WTC11 (cell line): ENCODE results near the gene SYMPK.
A peak's percentile ranks its signal among the peaks of the same experiment; 100 is the strongest.

Experiments used
- ATF2 ChIP-seq: sonication (generic); formaldehyde crosslinking; IDR thresholded peaks from 2 replicates; pipeline ENCODE4 v1.8.1; 2022; ENCODE audit warnings: low read depth, missing genetic modification reagents, borderline replicate concordance
- CBFB ChIP-seq: sonication (generic); formaldehyde crosslinking; IDR thresholded peaks from 2 replicates; pipeline ENCODE4 v1.8.1; 2022; ENCODE audit warnings: mild to moderate bottlenecking, low read depth, missing genetic modification reagents
- CTCF ChIP-seq: fragments of 200-600 bp; IDR thresholded peaks from 2 replicates; pipeline ENCODE4 v1.8.0; 2022; ENCODE audit warnings: antibody characterized with exemption
- MAX ChIP-seq: sonication (generic); formaldehyde crosslinking; IDR thresholded peaks from 2 replicates; pipeline ENCODE4 v1.8.0; 2022; ENCODE audit warnings: mild to moderate bottlenecking, missing genetic modification reagents
- NR2C2 ChIP-seq: sonication (generic); formaldehyde crosslinking; IDR thresholded peaks from 2 replicates; pipeline ENCODE4 v1.8.0; 2022; ENCODE audit warnings: mild to moderate bottlenecking, missing genetic modification reagents
- SP1 ChIP-seq: sonication (generic); formaldehyde crosslinking; conservative IDR thresholded peaks from 2 replicates; pipeline ENCODE4 v1.8.1; 2022; ENCODE audit warnings: missing genetic modification reagents
- TP53 ChIP-seq: sonication (generic); formaldehyde crosslinking; IDR thresholded peaks from 2 replicates; pipeline ENCODE4 v1.8.1; 2023; ENCODE audit warnings: mild to moderate bottlenecking, missing genetic modification reagents
- ZNF121 ChIP-seq: sonication (generic); formaldehyde crosslinking; IDR thresholded peaks from 2 replicates; pipeline ENCODE4 v1.8.0; 2023; ENCODE audit warnings: missing genetic modification reagents

- TF ChIP-seq CTCF (no peak), TP53 (CRISPR knock-in tag) (no peak), CBFB (no peak), NR2C2 (no peak), ZNF121 (CRISPR knock-in tag) (no peak; the same call in 1 of the 2 replicates), SP1 (CRISPR knock-in tag) (peak; percentile 24; the same call in 1 of the 2 replicates), ATF2 (CRISPR knock-in tag) (no peak), MAX (no peak)
These were observed 13.7 kb upstream of the SYMPK start for GRCh38 chr19:45876411-45877197.
